Tibial nerve (tissue), 4 donors: Measurements from ENCODE around the gene NOP58. TPM values are rescaled to one million over a fixed set of nuclear protein-coding genes. Genes with fewer than 3 reads are reported as not detected.

Source experiments
- DNase-seq, 2 donors: peaks; one replicate each; pipeline ENCODE4 v3.0.0-alpha.2; 2019; ENCODE audit warnings: low spot score in 2 of 2
- H3K27ac ChIP-seq, 4 donors: fragments of 200-600 bp; sonication (generic) in 3 of 4; one replicate each; pipeline ENCODE4 v1.5.1; 2017 to 2019; ENCODE audit warnings: mild to moderate bottlenecking in 1 of 4
- H3K27me3 ChIP-seq, 2 donors: fragments of 200-600 bp; sonication (generic) in 1 of 2; one replicate each; pipeline versions ENCODE4 v1.5.1 to v1.6.0; 2017 to 2019
- H3K36me3 ChIP-seq, 3 donors: fragments of 200-600 bp; sonication (generic); one replicate each; pipeline ENCODE4 v1.5.1; 2018 to 2019
- H3K4me1 ChIP-seq, 4 donors: fragments of 200-600 bp; sonication (generic) in 3 of 4; one replicate each; pipeline ENCODE4 v1.5.1; 2017 to 2019
- H3K4me3 ChIP-seq, 4 donors: fragments of 200-600 bp; sonication (generic) in 3 of 4; one replicate each; pipeline ENCODE4 v1.5.1; 2017 to 2019; ENCODE audit warnings: mild to moderate bottlenecking in 1 of 4, moderate library complexity in 1 of 4
- H3K9me3 ChIP-seq, 4 donors: fragments of 200-600 bp; sonication (generic) in 3 of 4; one replicate each; pipeline ENCODE4 v1.5.1; 2017 to 2019
- EP300 ChIP-seq, 2 donors: sonication (generic); formaldehyde crosslinking; IDR thresholded peaks; one replicate each; pipeline ENCODE4 v1.6.1; 2017; ENCODE audit warnings: antibody characterized with exemption in 2 of 2, mild to moderate bottlenecking in 1 of 2
- POLR2A ChIP-seq, 2 donors: fragments of 450-650 bp; IDR thresholded peaks; one replicate each; pipeline ENCODE4 v1.6.1; 2017; ENCODE audit warnings: antibody characterized with exemption in 2 of 2, mild to moderate bottlenecking in 2 of 2, moderate library complexity in 2 of 2
- WGBS, 2 donors: methylation state at CpG; one replicate each; pipeline ENCODE4 v1.1.5; 2018; 5-methylcytosine and 5-hydroxymethylcytosine counted together
- total RNA-seq, 4 donors: library from RNA; depleted of rRNA; stranded (reverse); fragments of >200 nt; gene quantifications; one replicate each; pipeline ENCODE4 v1.1.0, GENCODE V29; 2016
- TF ChIP-seq, protein P1 (sequence below), 5 experiments: fragments of 200-600 bp in 3 of 5; fragments of 450-650 bp in 2 of 5; sonication (generic) in 3 of 5; IDR thresholded peaks; one replicate each; pipeline ENCODE4 v1.5.1; 2016 to 2019; ENCODE audit warnings: antibody characterized with exemption in 5 of 5, mild to moderate bottlenecking in 3 of 5, moderate library complexity in 2 of 5

Gene NOP58
- total RNA-seq, 4 donors from 2014 or later = 52.9 to 72.8 (median 69.6) TPM

DNA sequence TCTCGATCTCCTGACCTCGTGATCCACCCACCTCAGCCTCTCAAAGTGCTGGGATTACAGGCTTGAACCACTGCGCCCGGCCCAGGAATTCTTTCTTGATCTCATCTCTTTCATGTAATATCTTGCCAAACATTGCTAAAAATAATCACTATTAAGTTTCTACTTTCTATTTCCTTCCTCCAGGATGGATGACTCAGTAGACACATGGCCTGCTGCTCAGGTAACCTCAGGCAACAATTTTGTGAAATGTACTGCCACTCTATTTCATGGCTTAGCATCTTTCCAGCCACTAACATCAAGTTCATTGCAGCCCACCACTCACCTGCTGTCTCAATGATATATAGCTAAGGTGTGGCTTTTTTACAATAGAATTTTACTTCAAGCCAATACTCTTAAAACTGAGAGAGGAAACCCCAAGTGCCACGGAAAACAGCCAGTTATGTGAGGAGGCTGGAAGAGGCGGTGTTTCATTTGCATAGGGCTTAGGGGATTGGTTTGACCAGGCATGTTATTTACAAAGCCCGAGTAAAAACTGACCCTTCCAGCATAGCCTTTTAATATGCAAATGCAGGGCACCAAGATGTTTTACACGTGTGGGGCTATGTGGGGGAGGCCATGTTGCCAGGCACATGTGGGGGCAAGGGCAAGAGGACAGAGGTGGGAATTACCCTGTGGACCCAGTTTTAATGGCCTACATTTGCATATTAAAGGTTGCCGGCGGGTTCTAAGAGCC, 15.9 kb upstream of the NOP58 start:
- Histone ChIP-seq H3K9me3 (no peaks in the 10 kb centered on the region), H3K27ac (no peak overlapping the region), H3K27me3 (peaks cover 0 to 7% of the 10 kb centered on the region in 2 donors), H3K4me1 (no peaks in the 10 kb centered on the region), H3K4me3 (no peak overlapping the region), H3K36me3 (no peaks in the 10 kb centered on the region)
- 49 to 55% methylated on average over 10 of the region's 10 CpGs for WGBS, 2 donors
- no peak for DNase-seq
- no peak for TF ChIP-seq EP300 (IDR thresholded peaks at IDR 0.05)
- TF ChIP-seq POLR2A (IDR thresholded peaks at IDR 0.05) = no peak
- TF ChIP-seq, protein P1, sequence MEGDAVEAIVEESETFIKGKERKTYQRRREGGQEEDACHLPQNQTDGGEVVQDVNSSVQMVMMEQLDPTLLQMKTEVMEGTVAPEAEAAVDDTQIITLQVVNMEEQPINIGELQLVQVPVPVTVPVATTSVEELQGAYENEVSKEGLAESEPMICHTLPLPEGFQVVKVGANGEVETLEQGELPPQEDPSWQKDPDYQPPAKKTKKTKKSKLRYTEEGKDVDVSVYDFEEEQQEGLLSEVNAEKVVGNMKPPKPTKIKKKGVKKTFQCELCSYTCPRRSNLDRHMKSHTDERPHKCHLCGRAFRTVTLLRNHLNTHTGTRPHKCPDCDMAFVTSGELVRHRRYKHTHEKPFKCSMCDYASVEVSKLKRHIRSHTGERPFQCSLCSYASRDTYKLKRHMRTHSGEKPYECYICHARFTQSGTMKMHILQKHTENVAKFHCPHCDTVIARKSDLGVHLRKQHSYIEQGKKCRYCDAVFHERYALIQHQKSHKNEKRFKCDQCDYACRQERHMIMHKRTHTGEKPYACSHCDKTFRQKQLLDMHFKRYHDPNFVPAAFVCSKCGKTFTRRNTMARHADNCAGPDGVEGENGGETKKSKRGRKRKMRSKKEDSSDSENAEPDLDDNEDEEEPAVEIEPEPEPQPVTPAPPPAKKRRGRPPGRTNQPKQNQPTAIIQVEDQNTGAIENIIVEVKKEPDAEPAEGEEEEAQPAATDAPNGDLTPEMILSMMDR (IDR thresholded peaks at IDR 0.05) = no peak

DNA sequence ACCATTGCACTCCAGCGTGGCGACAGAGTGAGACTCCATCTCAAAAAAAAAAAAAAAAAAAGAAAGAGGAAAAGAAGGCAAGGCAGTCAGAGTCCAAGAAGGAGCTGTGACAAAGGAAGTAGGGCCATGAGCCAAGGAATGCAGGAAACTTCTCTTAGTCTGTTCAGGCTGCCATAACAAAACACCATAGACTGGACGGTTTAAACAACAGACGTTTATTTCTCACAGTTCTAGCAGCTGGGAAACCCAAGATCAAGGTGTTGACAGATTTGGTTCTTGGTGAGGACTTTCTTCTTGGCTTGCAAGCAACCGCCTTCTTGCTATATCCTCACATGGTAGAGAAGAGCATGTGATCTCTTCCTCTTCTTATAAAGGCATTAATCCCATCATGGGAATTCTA, 14.1 kb upstream of the NOP58 start:
- DNase-seq = no peak
- no peak overlapping the region for H3K4me3 ChIP-seq
- H3K9me3 ChIP-seq = no peaks in the 10 kb centered on the region
- H3K4me1 ChIP-seq = no peaks in the 10 kb centered on the region
- peaks cover 0 to 10% of the 10 kb centered on the region in 2 donors for H3K27me3 ChIP-seq
- TF ChIP-seq POLR2A (IDR thresholded peaks at IDR 0.05) = no peak
- TF ChIP-seq, protein P1 (IDR thresholded peaks at IDR 0.05) = no peak
- TF ChIP-seq EP300 (IDR thresholded peaks at IDR 0.05) = no peak
- no peaks in the 10 kb centered on the region for H3K36me3 ChIP-seq
- no peak overlapping the region for H3K27ac ChIP-seq
- 72 to 78% methylated on average over 5 of the region's 5 CpGs for WGBS, 2 donors

DNA sequence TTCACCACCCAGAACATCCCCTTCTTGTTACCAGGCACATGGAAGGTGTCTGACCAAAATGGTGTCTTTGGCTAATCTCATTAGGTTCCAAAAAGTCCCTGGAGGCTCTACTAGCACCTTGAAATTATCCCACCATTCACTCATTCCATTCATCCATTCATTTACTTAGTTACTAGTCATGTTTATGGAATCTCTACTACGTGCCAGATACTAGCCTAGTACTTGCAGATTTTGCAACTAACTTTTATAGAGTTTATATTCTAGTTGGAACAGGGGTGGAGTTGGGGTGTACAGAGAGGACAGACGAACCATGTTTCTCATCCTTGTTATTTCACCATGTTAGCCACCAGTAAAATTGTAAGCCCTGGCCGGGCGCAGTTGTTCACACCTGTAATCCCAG, 4.0 kb upstream of the NOP58 start:
- no peak for DNase-seq
- WGBS, 2 donors = 18 to 49% methylated on average over 2 to 4 of the region's 4 CpGs
- H3K27ac ChIP-seq = no peak overlapping the region
- H3K27me3 ChIP-seq = no peaks in the 10 kb centered on the region
- H3K36me3 ChIP-seq = no peaks in the 10 kb centered on the region
- H3K9me3 ChIP-seq = no peaks in the 10 kb centered on the region
- TF ChIP-seq POLR2A (IDR thresholded peaks at IDR 0.05) (no peak), EP300 (IDR thresholded peaks at IDR 0.05) (no peak)
- TF ChIP-seq, protein P1 (IDR thresholded peaks at IDR 0.05) = no peak
- H3K4me3 ChIP-seq = no peak overlapping the region
- H3K4me1 ChIP-seq = peaks cover 0 to under 1% (median 0%) of the 10 kb centered on the region in 4 donors

DNA sequence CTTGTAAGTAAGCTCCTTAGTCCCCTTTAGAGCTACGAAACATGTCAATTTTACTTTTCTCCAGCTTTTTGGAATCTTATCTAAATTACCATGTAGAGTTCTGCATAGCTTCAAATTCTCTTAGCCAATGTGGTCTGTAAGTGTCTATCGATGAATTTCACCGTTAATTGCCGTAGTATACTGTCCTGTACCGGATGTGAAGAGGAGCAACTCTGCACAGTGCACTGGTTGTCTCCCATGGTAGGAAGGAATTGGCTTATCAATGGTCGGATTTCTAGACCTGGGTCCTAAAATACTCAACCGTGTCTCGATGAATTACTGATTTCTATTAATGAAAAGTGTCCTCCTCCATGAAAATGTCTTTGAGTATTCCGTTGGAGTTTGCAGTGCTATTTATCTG, 1.9 kb downstream of the NOP58 start:
- WGBS, 2 donors = 41 to 42% methylated on average over 9 of the region's 9 CpGs
- no peak for TF ChIP-seq EP300 (IDR thresholded peaks at IDR 0.05)
- TF ChIP-seq, protein P1 (IDR thresholded peaks at IDR 0.05) = no peak
- no peak for TF ChIP-seq POLR2A (IDR thresholded peaks at IDR 0.05)
- no peaks in the 10 kb centered on the region for H3K9me3 ChIP-seq
- H3K36me3 ChIP-seq = no peaks in the 10 kb centered on the region
- H3K27ac ChIP-seq = no peak overlapping the region
- peak overlapping the region in 3 of 4 donors; percentile 63 to 65 (median 65) for H3K4me3 ChIP-seq
- H3K27me3 ChIP-seq = no peaks in the 10 kb centered on the region
- peaks cover 0 to 34% (median 14%) of the 10 kb centered on the region in 4 donors for H3K4me1 ChIP-seq
- no peak for DNase-seq

DNA sequence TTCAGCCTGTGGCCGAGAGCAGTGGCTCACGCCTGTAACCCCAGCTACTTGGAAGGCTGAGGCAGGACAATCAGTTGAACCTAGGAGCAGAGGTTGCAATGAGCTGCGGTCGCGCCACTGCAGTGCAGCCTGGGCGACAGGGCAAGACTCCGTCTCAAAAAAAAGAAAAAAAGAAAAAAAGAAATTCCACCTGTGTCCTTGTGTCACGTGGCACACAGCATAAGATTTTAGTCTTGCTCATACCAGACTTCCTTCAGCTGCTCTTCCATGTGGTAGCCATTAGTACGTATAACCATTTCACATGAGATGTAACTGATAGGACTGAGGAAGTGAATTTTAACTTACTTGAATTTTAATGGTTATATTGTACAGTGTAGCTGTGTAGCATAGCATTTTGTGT, 4.0 kb downstream of the NOP58 start:
- H3K27ac ChIP-seq = no peak overlapping the region
- DNase-seq = no peak
- no peaks in the 10 kb centered on the region for H3K36me3 ChIP-seq
- no peak overlapping the region for H3K4me3 ChIP-seq
- H3K27me3 ChIP-seq = no peaks in the 10 kb centered on the region
- H3K9me3 ChIP-seq = no peaks in the 10 kb centered on the region
- H3K4me1 ChIP-seq = peaks cover 0 to 47% (median 14%) of the 10 kb centered on the region in 4 donors
- TF ChIP-seq, protein P1 (IDR thresholded peaks at IDR 0.05) = no peak
- TF ChIP-seq EP300 (IDR thresholded peaks at IDR 0.05) (no peak), POLR2A (IDR thresholded peaks at IDR 0.05) (no peak)
- WGBS, 2 donors = 68 to 79% methylated on average over 9 of the region's 9 CpGs
